Left colon (tissue), 2 donors: ENCODE results near the gene CHST3. TPM values are rescaled to one million over a fixed set of nuclear protein-coding genes. Genes with fewer than 3 reads are reported as not detected.
A peak's percentile ranks its signal among the peaks of the same experiment; 100 is the strongest.
"Not testable (repeated sequence)": the region's sequence is repeated elsewhere in the genome, so short reads cannot be mapped to it uniquely, and the experiment has no call there.

Source experiments
- ATAC-seq: fragments of 200-7000 bp; cut with Tn5 transposase; one replicate; pipeline ENCODE4 v1.9.1; 2020; ENCODE audit warnings: mild to moderate bottlenecking, moderate library complexity
- DNase-seq, 2 donors: peaks; one replicate each; pipeline ENCODE4 v3.0.0-alpha.2; 2020
- intact Hi-C, 2 donors: fragments of 100-400 bp; cut with DNase I in 1 of 2; cut with micrococcal nuclease in 1 of 2; formaldehyde crosslinking; loops; one replicate each; pipeline versions ENCODE4 v1.11.2 to v1.14.0; 2022; cut with DNase I, micrococcal nuclease
- total RNA-seq, 2 donors: library from RNA; stranded (reverse); fragmentation: NEBNext Ultra II Directional; extraction: Animal tissue kit (Norgen Biotek cat#: 25700); gene quantifications; one replicate each; pipeline ENCODE4 v1.2.1, GENCODE V29; 2021
- donor health status: DM: no; HTN: no; CAD: no.
- donor health status: DM: yes; HTN: yes; CAD: no.

The CHST3 gene
- total RNA-seq, 2 donors from 2014 or later = 1.1 to 2.7 TPM

GRCh38 chr10:72019085-72019876 is 55.1 kb downstream of the CHST3 start:
- ATAC-seq = no peak
- intact Hi-C loops = no loop called here

GRCh38 chr10:72020914-72021809 is 57.0 kb downstream of the CHST3 start:
- DNase-seq (no peak), ATAC-seq (no peak)
- intact Hi-C loops = no loop called here

More at GRCh38 chr10:72019085-72019876, 55.1 kb downstream of the CHST3 start:
- no peak for DNase-seq

- no peak for DNase-seq
- intact Hi-C loops = no loop called here
- no peak for ATAC-seq
Observed at GRCh38 chr10:72022228-72022627, 58.0 kb downstream of the CHST3 start.

- no peak for ATAC-seq
- intact Hi-C loops = no loop called here
Observed at GRCh38 chr10:72024596-72024995, 60.4 kb downstream of the CHST3 start.

GRCh38 chr10:72025400-72025799 is 61.2 kb downstream of the CHST3 start:
- intact Hi-C loops = no loop called here
- ATAC-seq (no peak), DNase-seq (no peak)

More at GRCh38 chr10:72024596-72024995, 60.4 kb downstream of the CHST3 start:
- no peak for DNase-seq

- ATAC-seq = peak; percentile 33
Observed at GRCh38 chr10:72025832-72026231, 61.6 kb downstream of the CHST3 start.

GRCh38 chr10:72026278-72027111 is 62.3 kb downstream of the CHST3 start:
- ATAC-seq = peak; percentile 67
- intact Hi-C loops = no loop called here
- peak; percentile 75 to 78 for DNase-seq

More at GRCh38 chr10:72025832-72026231, 61.6 kb downstream of the CHST3 start:
- intact Hi-C loops = no loop called here
- no peak for DNase-seq

- peak; percentile 82 for ATAC-seq
Observed at GRCh38 chr10:72027498-72027897, 63.3 kb downstream of the CHST3 start.

GRCh38 chr10:72029414-72029813 is 65.2 kb downstream of the CHST3 start:
- no peak for ATAC-seq
- intact Hi-C loops = no loop called here
- no peak for DNase-seq

More at GRCh38 chr10:72027498-72027897, 63.3 kb downstream of the CHST3 start:
- intact Hi-C loops = no loop called here
- peak; percentile 56 to 75 for DNase-seq

- intact Hi-C loops = no loop called here
- DNase-seq (no peak), ATAC-seq (no peak)
Observed at GRCh38 chr10:72030762-72031543, 66.8 kb downstream of the CHST3 start.

- intact Hi-C loops = no loop called here
- DNase-seq (no peak), ATAC-seq (no peak)
Observed at GRCh38 chr10:72031706-72032105, 67.5 kb downstream of the CHST3 start.

- DNase-seq, ATAC-seq, intact Hi-C loops: not testable (repeated sequence)
Observed at GRCh38 chr10:72032409-72033162, 68.4 kb downstream of the CHST3 start.

- DNase-seq (no peak), ATAC-seq (no peak)
- intact Hi-C loops = no loop called here
Observed at GRCh38 chr10:72034040-72034499, 69.9 kb downstream of the CHST3 start.

- intact Hi-C loops = no loop called here
- no peak for ATAC-seq
- DNase-seq = no peak
Observed at GRCh38 chr10:72034761-72035160, 70.6 kb downstream of the CHST3 start.

GRCh38 chr10:72035252-72035887 is 71.2 kb downstream of the CHST3 start:
- DNase-seq (no peak), ATAC-seq (no peak)
- intact Hi-C loops = no loop called here

GRCh38 chr10:72037266-72037665 is 73.1 kb downstream of the CHST3 start:
- intact Hi-C loops = no loop called here
- ATAC-seq (peak; percentile 27), DNase-seq (no peak)

GRCh38 chr10:72037811-72038210 is 73.6 kb downstream of the CHST3 start:
- peak; percentile 78 for ATAC-seq

More at GRCh38 chr10:72037811-72038210, 73.6 kb downstream of the CHST3 start:
- no peak for DNase-seq
- intact Hi-C loops = no loop called here
